Effector CD8-positive, alpha-beta T cell (primary cell): ENCODE data around the gene ANKMY1.
"Not testable (repeated sequence)": the region's sequence is repeated elsewhere in the genome, so short reads cannot be mapped to it uniquely, and the experiment has no call there.

Source experiments
- DNase-seq: peaks from one replicate; lab custom pipeline; 2025; lab: John Stamatoyannopoulos, UW

ANKMY1 gene

DNA sequence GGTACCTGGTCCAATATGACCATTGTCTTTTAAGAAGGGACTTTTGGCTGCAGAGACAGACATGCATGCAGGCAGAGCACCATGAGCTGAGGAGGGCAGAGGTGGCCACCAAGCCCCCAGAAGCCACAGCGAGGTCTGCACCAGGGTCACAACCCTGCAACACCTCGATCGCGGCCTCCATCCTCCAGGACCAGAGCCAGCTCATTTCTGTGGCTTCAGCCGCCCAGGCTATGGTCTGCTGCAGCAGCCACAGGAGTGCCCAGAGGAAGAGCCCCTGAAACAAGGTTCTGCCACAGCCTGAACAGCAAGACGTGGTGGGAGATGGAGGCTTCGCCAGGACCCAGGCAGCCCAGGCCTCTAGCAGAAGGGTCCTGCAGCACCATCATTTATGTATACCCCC is 53.9 kb downstream of the ANKMY1 start:
- no peak for DNase-seq

DNA sequence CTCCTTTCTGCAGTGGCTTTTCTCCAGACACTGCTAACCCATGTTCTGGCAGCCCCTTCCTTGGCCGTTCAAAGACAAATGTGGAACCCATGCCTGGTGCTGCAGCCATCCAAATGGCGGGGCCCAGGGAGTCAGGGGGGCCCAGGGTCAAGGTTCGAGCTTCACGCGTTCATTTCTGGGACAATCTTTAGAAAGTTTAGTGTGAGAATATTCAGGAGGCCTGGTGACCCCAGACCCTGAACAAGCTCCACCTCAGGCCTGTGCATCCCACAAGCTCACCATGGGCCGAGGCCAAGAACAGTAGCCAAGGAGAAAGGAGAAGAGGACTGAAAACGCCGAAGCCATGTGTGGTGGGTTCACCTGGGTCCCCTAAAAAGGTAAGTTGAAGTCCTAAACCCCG is 54.4 kb downstream of the ANKMY1 start:
- DNase-seq, result no peak

DNA sequence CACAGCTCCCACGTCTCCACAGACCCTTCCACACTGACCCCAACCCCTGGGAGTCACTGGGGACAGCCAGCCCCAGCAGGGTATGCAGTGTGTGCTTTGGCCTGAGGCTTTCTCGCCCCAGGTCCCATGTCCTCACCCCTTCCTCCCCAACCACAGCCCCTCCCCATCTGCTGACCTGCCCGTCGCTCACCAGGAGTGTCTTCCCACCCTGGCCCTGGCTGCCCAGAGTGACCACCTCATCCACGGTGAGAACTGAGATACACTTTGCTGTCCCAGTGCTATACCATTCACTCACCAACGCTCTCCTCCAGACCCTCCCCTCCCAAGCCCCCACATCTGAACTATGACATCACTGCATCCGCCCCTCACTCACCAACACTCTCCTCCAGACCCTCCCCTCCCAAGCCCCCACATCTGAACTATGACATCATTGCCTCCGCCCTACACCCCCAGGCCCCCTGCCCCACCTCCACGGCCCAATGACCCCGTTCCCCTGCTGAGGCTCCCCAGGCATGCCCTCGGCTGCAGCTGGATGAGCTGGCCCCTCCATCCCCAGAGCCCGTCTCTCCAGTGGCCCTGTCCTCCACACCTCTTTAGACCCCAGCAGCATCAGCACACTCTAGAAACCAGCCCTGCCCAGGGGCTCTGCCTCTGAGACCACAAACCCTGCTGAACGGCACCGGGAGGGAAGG is 55.2 kb downstream of the ANKMY1 start:
- DNase-seq, result no peak

DNA sequence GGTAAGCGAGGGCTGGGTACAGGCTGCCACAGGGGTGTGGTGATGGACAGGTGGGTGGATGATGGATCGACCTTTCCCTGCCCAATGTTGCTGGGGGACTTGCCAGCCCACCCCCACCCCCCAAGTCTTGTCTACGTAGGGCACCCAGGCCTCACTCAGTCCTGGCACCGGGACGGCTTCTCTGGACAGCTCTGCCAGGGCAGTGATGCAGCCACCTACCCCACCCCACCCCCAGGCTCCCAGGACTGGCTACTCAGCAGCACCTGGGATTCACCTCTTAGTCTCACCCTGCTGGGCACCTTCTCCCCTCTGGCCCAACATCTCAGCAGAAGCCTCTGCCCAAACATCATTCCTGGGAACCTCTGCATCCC is 55.7 kb downstream of the ANKMY1 start:
- DNase-seq, result no peak

DNA sequence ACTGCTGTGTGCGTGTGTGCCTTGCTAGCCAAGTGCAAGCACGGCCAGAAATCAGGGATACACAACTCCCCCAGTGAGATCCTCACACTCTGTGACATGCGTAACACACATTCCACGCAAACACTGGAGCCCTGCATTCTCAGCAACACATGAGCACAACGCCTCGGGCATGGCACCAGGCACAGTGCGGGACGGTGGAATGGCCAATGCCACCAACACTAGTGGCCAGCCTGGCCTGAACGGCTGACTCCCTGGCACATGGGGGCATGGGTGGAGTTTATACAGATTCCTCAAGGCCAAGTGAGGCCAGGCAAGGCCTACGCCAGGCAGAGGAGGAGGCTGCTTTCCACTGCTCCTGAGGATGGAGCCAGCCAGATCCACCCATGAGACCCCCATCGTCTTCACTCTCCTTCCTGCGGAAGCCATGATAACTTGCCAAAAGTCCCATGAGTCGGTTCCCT is 56.2 kb downstream of the ANKMY1 start:
- no peak for DNase-seq

DNA sequence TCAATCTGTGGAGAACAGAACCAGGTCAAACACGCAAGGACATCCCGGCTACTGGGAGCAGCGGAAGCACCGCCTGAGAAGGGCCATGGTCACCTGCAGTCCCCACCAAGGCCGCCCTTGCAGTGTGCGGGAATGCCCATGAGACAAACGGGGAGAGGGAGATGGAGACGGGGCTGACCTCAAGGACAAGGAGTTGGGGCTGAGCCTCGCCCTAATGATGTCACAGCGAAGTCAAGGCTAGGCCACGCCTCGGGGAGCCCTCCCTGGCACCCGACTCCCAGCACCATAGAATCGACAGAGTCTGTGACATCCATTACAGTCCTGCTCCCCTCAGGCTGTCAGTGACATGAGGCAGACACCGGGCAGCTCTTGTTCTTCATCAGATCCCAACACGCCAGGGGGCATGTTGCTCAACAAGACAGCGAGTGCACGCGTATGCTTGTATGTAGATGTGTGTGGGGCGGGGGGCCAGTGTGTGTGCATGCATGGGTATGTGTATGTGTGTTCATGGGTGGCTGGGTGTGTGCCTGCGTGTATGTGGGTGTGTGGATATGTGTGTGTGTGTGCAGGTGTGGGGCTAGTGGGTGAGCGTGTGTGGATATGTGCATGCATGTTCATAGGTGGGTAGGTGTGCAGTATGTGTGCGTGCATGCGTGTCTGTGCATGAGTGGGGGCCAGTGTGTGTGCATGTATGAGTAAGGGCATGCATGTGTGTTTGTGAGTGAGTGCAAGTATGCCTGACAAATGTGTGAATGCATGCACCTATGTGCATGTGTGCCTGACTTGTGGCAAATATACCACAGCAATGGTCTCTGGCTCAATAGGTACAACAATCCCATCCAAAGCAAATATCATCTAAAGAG is 57.0 kb downstream of the ANKMY1 start:
- DNase-seq, result no peak

DNA sequence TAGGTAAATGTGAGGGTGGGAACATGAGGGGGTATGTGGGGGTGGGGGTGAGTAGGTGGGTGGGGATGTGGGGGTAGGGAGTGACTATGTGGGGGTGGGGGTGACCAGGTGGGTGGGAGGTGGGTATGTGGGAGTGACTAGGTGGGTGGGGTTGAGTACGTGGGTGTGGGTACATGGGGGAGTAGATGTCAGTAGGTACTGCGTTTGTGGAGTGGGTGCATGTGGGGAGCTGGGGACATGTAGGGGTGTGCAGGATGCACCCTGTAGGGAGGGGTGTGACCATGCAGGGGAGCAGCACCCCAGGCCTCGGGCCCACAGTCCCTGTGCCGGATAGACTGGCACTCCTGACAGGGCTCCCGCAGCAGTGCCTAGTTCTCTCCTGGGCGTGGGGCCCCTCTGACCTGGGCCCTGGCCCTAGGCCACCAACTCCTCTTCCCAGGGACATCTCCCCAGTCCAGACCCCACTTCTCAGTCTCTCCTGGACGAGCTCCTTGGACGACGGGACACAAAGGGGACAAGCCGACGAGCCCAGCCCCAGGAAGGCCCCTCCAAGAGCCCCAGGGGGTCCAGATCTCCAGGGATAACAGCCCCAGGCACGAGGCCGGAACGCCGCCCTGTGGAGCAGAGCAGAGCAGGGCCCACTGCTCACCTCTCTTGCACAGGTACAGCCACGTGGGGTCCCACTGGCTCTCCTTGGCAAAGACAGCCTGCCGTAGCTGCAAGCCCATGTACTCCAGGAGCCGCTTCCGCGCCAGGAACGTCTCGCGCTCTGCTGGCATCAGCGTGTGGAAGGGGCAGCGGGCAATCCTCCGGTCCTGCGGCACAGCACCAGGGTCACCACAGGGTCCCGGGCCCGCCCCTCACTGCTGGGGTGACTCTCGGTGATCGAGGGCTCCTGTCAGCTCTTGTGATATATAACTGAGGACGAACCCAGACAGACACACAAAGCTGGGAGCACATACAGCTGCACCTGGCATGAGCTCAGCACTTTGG is 58.2 kb downstream of the ANKMY1 start:
- DNase-seq, result no peak

DNA sequence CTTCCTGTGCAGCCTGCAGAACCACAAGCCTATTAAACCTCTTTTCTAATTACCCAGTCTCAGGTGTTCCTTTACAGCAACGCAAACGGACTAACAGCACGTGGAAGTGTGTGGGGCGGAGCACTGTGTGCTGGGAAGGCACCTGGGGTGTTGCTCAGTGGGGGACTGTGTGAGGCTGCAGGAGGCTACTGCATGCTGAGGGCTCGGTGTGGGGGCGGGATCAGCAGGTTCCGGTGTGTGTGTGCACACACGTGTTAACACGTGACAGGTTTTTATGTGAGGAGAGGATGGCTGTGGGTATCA is 58.9 kb downstream of the ANKMY1 start:
- DNase-seq, result no peak

DNA sequence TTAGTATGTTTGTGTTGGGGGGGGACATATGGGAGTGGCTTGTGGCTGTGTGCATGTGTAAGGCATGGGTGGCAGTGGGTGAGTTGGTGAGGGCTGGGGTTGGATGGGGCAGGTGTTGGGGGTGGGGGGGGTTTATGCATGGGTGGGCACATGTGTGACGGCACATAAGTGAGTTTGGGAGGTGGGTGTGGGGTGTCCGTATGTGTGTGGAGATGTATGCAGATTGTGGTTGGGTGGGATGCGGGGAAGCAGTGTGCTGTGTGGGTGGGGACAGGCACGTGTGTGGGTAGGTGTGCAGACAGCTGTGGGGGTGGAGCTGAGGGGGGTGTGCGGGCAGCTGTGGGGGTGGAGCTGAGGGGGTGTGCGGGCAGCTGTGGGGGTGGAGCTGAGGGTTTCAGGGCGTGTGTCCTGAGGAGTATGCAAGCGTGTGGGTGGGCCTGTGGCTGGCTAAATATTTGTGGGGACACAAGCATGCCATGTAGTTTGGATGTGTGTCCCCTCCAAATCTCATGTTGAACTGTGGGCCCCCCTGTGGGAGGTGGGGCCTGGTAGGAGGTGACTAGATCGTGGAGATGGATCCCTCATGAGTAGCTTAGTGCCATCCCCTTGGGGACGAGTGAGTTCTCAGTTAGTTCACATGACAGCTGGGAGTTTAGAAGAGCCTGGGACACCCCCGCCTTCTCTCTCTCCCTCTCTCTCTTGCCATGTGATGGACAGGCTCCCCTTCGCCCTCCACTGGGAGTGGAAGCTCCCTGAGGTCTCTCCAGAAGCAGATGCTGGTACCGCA is 59.4 kb downstream of the ANKMY1 start:
- no peak for DNase-seq

DNA sequence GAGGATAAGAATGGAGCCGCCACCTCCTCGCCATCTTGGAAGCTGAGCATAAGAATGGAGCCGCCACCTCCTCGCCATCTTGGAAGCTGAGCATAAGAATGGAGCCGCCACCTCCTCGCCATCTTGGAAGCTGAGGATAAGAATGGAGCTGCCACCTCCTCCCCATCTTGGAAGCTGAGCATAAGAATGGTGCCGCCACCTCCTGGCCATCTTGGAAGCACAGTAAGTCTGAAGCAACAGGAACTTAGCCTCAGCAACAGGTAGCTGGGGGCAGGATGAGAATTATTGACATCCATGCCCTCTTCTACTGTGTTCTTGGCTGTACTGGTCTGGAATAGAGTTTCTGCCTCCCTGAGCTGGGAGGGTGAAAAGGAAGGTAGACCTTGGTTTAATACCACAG is 60.7 kb downstream of the ANKMY1 start:
- DNase-seq, result not testable (repeated sequence)

DNA sequence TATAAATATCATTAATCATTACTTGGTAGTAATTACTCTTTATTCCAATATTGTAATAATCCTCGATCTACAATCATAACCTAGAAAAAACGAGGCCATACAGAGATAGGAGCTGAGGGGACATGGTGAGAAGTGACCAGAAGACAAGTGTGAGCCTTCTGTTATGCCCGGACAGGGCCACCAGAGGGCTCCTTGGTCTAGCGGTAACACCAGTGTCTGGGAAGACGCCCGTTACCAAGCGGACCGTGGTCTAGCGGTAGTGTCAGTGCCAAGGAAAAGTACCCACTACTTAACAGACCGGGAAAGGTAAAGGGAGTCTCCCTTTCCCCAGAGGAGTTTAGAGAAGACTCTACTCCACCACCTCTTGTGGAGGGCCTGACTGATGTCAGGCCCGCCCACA is 62.8 kb downstream of the ANKMY1 start:
- not testable (repeated sequence) for DNase-seq

DNA sequence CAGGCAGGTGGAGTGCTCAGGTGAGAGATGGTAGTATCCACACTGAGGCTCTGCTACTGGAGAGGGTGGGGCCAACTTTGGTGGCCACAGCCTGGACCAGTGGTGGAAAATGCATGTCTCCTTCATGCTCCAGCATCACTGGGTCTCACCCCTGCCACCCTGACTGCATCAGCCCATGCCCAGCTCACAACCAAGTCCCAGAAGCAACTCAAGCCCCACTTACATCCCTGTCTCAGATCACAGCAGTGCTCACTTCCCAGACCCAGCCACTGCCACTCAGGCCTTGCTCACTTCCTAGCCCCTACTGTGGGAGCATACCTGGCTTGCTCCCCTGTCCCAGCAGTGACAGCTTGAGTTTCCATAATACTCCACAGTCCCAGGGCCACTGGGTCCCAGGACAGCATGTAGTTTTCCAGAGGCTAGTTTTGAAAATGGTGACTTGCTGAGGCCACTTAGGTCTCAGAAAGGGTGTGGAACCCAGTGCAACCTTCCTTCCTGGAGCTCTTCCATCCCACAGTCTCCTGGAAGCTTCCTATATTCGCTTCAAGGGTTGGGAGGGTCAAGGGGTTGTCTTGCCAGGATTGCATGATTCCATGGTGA is 63.5 kb downstream of the ANKMY1 start:
- no peak for DNase-seq

DNA sequence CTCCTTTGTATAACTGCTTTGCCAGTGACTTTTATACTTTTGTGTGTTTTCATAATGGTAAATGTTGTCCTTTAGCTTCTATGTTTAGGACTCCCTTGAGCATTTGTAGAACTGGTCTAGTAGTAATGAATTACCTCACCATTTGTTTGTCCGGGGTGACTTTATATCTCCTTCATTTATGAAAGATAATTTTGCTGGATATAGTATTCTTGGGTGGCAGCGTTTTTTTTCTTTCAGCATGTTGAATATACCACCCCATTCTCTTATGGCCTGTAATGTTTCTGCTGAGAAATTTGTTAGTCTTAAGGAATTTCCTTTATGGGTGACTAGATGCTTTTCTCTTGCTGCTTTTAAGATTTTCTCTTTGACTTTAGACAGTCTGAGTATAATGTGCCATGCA is 66.3 kb downstream of the ANKMY1 start:
- DNase-seq, result no peak

DNA sequence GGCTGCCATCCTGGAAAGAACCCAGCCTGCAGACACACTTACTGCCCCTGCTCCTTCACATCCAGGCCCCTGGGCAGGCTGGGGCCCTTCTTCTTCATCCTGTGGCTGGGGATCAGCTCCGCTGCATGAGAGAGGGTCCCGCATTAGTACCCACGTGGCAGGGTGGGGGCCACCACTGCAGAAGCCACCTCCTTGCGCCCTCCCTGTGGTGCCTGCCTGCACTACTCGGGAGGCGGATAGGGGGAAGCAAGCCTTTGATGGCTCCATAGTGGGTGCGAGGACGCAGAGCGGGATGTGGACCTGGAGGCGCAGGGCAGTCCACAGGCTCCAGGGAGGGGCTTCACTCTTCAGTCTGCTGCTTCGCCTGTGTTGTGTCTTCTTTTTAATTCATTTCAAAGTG is 75.6 kb downstream of the ANKMY1 start:
- no peak for DNase-seq

DNA sequence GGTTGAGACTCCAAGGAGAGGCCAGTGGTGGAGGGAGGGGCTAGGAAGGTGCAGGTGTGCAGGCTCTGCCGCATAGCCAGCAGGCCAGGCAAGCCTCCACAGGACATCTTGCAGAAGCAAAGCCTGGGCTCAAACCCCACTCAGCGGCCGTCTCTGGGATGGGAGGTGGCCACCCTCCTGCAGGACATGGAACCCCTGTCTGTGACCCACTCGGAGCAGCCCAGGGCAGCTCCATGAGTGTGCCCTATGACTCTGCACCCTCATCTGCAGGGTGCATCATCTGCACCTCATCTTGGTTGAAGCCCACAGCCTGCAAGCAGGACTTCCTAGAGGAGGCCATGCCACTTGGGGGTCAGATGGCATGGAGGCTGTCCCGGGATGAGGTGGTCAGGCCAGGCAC is 76.1 kb downstream of the ANKMY1 start:
- DNase-seq, result no peak

DNA sequence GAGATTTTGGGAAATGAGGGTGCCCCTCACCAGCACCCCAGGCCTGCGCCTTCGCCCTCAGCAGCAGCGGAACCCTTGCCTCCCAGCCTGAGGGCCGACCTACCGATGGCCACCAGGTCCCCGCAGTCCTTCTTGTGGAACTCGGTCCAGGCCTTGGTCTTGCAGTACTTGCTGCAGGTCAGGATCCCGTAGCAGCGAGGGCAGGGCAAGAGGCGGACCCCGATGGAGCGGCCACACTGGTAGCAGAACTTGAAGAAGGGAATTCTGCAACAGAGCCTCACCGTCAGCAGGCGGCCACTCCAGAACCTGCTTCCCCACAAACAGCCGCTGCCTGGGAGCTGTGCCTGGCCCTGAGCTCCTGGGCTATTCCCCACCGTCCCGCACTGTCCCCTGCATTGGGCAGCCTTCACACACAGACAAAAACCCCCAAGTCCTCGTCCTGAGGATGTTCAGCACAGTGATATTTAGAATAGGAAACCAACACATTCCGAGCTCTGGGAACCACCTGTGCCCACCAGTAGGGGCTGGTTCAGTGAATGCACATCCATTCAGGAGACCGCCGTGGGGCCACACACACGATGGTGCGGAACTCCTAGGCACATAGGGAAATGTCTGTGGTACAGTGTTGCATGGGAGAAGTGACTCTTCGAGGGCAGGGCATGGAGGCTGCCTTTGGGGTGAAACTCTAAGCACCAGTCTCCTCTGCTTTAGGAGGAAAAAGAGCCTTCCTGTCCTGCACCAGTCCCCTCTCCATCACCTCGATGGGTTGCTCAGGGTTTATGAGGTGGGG is 76.8 kb downstream of the ANKMY1 start:
- DNase-seq, result no peak

DNA sequence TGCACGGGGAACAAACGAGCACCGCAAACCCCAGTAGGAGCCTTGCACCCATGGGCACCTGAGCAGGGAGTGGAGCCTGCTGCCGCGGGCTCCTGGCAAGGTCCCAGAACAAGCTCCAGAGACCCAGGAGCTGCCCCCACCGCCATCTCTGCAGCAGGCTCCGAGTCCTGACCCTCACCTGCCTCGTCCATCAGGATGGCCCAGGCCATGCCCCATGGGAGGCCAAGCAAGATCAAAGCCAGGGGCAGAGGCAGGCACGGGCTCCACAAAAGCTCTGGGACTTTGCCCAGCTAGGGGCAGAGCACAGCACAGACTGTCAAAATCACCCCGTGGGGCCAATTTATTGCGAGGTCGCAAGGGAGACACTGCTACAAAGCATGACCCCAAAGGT is 78.7 kb downstream of the ANKMY1 start:
- no peak for DNase-seq

DNA sequence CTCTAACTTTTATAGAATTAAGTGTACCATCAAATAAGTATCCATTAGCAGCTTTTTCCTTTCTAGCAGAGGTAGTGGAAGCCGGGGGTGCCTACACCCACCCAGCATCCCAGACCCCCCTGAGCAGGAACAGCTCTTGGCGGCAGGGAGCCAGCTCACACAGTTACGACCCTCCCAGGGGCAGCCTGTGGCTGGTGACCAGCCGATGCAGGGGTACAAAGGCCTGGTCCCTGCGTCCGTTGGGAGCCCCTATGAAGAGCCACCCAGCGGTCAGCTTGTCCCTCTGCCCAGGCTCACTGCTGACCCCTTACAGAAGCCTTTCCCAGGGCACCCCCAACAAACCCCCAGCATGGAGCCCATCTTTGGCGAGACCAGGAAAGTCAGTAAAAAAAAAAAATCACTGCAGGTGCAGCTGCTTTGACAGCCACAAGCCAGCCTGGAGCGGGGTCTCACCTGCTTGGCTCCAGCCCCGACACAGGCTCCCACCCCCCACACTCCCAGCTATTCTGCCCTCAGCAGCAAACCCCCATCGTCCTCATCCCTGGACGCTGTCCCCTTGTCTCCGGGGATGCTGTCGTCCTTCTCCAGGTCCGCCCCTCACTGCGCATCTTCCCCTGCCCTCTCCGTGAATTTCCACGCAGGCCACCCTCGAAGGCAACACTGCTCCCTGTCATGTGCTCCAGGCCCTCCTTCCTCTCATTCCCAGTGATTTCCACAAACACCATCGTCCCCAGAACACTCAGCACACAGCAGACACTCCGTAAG is 79.3 kb downstream of the ANKMY1 start:
- no peak for DNase-seq

DNA sequence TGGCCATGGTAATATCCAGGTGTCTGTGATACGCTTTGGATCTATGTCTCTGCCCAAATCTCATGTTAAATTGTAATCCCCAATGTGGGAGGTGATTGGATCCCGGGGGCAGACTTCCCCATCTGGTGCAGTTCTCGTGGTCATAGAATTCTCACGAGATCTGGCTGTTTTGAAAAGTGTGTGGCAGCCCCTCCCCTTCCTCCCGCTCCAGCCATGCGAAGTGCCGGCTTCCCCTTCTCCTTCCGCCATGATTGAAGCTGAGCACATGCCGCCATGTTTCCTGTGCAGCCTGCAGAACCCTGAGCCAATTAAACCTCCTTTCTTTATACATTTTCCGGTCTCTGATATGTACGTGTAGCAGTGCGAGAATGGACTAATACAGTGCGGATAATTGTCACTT is 79.9 kb downstream of the ANKMY1 start:
- no peak for DNase-seq

DNA sequence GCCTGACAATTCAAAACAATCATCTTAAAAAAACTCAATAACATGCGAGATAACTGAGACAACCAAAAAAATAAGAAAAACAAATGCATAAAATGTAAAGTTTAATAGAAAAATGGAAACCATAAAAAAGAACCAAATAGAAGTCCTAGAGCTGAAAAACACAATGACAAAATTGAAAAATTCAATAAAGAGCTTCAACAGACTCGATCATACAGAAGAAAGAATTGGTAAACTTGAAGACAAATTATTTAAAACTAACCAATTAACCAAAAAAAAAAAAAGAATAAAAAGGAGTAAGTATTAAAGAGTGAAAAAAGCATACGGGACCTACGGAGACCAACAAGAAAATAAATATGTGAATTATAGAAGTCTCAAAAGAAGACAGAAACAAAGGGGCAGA is 84.6 kb downstream of the ANKMY1 start:
- DNase-seq, result no peak
